Measurements from ENCODE around the gene PRKAG2.

The PRKAG2 gene

GRCh38 chr7:151869109-151869428, 7.8 kb downstream of the PRKAG2 start:
- H3K27ac ChIP-seq (ENCODE audit: low read depth, low read length), result no peak overlapping the region
- H3K4me2 ChIP-seq (ENCODE audit: low read length), result no peak overlapping the region
- H3K9me3 ChIP-seq (ENCODE audit: control insufficient read depth, insufficient read depth, low read length), result no peaks in the 10 kb centered on the region
- no peaks in the 10 kb centered on the region for H3K4me1 ChIP-seq (ENCODE audit: control insufficient read depth, low read length)
- no peaks in the 10 kb centered on the region for H3K36me3 ChIP-seq (ENCODE audit: control insufficient read depth, low read length)
- no peaks in the 10 kb centered on the region for H3F3A ChIP-seq (ENCODE audit: control insufficient read depth, insufficient read depth)
- no peaks in the 10 kb centered on the region for H3K27me3 ChIP-seq (ENCODE audit: control insufficient read depth, low read length)
- no peaks in the 10 kb centered on the region for H3K9me2 ChIP-seq (replicated peaks; ENCODE audit: control insufficient read depth, low read length)
- no peaks in the 10 kb centered on the region for H4K20me1 ChIP-seq (ENCODE audit: control insufficient read depth, insufficient read depth, low read depth, low read length)
- no peaks in the 10 kb centered on the region for H3K79me2 ChIP-seq (ENCODE audit: control insufficient read depth, low read length)
- TF ChIP-seq CTCF (IDR thresholded peaks at IDR 0.05; ENCODE audit: low read depth, low read length, poor library complexity, severe bottlenecking) (no peak), EZH2phosphoT487 (IDR thresholded peaks at IDR 0.05; ENCODE audit: borderline replicate concordance, low read length) (no peak)
- H3K4me3 ChIP-seq (ENCODE audit: low read length), result no peak overlapping the region

- Histone ChIP-seq H3K4me1 (ENCODE audit: control insufficient read depth, low read length) (no peaks in the 10 kb centered on the region), H3K9me3 (ENCODE audit: control insufficient read depth, insufficient read depth, low read length) (no peaks in the 10 kb centered on the region), H3F3A (ENCODE audit: control insufficient read depth, insufficient read depth) (no peaks in the 10 kb centered on the region), H3K79me2 (ENCODE audit: control insufficient read depth, low read length) (no peaks in the 10 kb centered on the region), H3K36me3 (ENCODE audit: control insufficient read depth, low read length) (no peaks in the 10 kb centered on the region), H3K4me3 (ENCODE audit: low read length) (no peak overlapping the region), H3K27ac (ENCODE audit: low read depth, low read length) (no peak overlapping the region), H3K27me3 (ENCODE audit: control insufficient read depth, low read length) (no peaks in the 10 kb centered on the region), H3K9me2 (replicated peaks; ENCODE audit: control insufficient read depth, low read length) (no peaks in the 10 kb centered on the region), H4K20me1 (ENCODE audit: control insufficient read depth, insufficient read depth, low read depth, low read length) (no peaks in the 10 kb centered on the region), H3K4me2 (ENCODE audit: low read length) (no peak overlapping the region)
- TF ChIP-seq CTCF (IDR thresholded peaks at IDR 0.05; ENCODE audit: low read depth, low read length, poor library complexity, severe bottlenecking) (no peak), EZH2phosphoT487 (IDR thresholded peaks at IDR 0.05; ENCODE audit: borderline replicate concordance, low read length) (no peak)
These were observed 8.4 kb downstream of the PRKAG2 start for GRCh38 chr7:151868396-151869108.

- Histone ChIP-seq H4K20me1 (ENCODE audit: control insufficient read depth, insufficient read depth, low read depth, low read length) (no peaks in the 10 kb centered on the region), H3K9me2 (replicated peaks; ENCODE audit: control insufficient read depth, low read length) (no peaks in the 10 kb centered on the region), H3K79me2 (ENCODE audit: control insufficient read depth, low read length) (no peaks in the 10 kb centered on the region), H3K4me1 (ENCODE audit: control insufficient read depth, low read length) (no peaks in the 10 kb centered on the region), H3K4me2 (ENCODE audit: low read length) (no peak overlapping the region), H3K4me3 (ENCODE audit: low read length) (no peak overlapping the region), H3K9me3 (ENCODE audit: control insufficient read depth, insufficient read depth, low read length) (no peaks in the 10 kb centered on the region), H3K36me3 (ENCODE audit: control insufficient read depth, low read length) (no peaks in the 10 kb centered on the region), H3K27me3 (ENCODE audit: control insufficient read depth, low read length) (no peaks in the 10 kb centered on the region), H3F3A (ENCODE audit: control insufficient read depth, insufficient read depth) (no peaks in the 10 kb centered on the region), H3K27ac (ENCODE audit: low read depth, low read length) (no peak overlapping the region)
- TF ChIP-seq CTCF (IDR thresholded peaks at IDR 0.05; ENCODE audit: low read depth, low read length, poor library complexity, severe bottlenecking) (no peak), EZH2phosphoT487 (IDR thresholded peaks at IDR 0.05; ENCODE audit: borderline replicate concordance, low read length) (no peak)
These were observed 9.0 kb downstream of the PRKAG2 start for GRCh38 chr7:151867912-151868311.

All from DOHH2 (cell line).